ENCODE results near the gene PTH2.

DNA sequence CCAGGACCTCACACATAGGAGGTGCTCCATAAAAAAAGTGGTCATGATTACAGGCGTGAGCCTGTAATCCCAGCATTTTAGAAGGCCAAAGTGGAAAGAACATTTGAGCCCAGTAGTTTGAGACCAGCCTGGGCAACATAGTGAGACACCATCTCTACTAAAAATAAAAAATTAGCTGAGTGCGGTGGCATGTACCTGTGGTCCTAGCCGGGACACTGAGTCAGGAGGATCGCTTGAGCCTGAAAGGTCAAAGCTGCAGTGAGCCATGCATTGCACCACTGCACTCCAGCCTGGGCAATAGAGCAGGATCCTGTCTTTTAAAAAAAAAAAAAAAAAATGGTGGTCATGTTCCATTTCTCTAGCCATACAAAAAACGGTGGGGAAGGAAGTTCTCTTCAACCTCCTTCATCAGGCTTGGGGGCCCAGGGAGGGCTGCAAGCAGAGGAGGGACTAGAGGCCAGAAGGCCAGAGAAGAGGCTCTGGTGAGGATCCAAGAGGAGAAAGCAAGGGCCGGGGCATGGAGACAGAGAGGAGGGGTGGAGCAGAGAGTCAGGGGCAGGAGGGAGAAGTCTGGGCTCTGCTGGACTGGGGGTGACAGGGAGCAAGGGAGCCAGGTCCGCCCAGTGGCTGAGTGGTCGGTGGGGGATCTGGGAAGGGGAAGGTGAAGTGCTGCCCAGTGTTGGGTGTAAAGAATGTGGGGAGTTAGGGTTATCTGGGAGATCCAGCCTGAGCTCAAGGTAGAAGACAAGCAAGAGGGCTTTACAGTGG, 26.3 kb downstream of the PTH2 start:
- TF ChIP-seq, protein P1, sequence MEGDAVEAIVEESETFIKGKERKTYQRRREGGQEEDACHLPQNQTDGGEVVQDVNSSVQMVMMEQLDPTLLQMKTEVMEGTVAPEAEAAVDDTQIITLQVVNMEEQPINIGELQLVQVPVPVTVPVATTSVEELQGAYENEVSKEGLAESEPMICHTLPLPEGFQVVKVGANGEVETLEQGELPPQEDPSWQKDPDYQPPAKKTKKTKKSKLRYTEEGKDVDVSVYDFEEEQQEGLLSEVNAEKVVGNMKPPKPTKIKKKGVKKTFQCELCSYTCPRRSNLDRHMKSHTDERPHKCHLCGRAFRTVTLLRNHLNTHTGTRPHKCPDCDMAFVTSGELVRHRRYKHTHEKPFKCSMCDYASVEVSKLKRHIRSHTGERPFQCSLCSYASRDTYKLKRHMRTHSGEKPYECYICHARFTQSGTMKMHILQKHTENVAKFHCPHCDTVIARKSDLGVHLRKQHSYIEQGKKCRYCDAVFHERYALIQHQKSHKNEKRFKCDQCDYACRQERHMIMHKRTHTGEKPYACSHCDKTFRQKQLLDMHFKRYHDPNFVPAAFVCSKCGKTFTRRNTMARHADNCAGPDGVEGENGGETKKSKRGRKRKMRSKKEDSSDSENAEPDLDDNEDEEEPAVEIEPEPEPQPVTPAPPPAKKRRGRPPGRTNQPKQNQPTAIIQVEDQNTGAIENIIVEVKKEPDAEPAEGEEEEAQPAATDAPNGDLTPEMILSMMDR (IDR thresholded peaks at IDR 0.05; ENCODE audit: low read depth, low read length), result no peak
- TF ChIP-seq EZH2phosphoT487 (IDR thresholded peaks at IDR 0.05; ENCODE audit: low read depth), result no peak
